NOMO-1 treated with dmso at 0.1 percent for 144 hours (cell line): ENCODE results near the gene ARID1B.

ENCODE experiments used
- DNase-seq: peaks from one replicate; lab custom pipeline; 2025; ENCODE audit not compliant: unreplicated experiment; lab: John Stamatoyannopoulos, UW

The ARID1B gene

GRCh38 chr6:156876302-156876701 is 99.1 kb downstream of the ARID1B start:
- no peak for DNase-seq

- DNase-seq, result no peak
Observed at GRCh38 chr6:156877126-156877863, 100.1 kb downstream of the ARID1B start.

GRCh38 chr6:156878681-156879080 is 101.5 kb downstream of the ARID1B start:
- DNase-seq, result no peak

- no peak for DNase-seq
Observed at GRCh38 chr6:156879186-156879585, 102.0 kb downstream of the ARID1B start.

- DNase-seq, result no peak
Observed at GRCh38 chr6:156879591-156879990, 102.4 kb downstream of the ARID1B start.

- no peak for DNase-seq
Observed at GRCh38 chr6:156880913-156881312, 103.7 kb downstream of the ARID1B start.

- no peak for DNase-seq
Observed at GRCh38 chr6:156881687-156882629, 104.8 kb downstream of the ARID1B start.

GRCh38 chr6:156883497-156884252 is 106.5 kb downstream of the ARID1B start:
- no peak for DNase-seq

GRCh38 chr6:156884306-156884705 is 107.1 kb downstream of the ARID1B start:
- no peak for DNase-seq

- DNase-seq, result no peak
Observed at GRCh38 chr6:156885562-156885961, 108.4 kb downstream of the ARID1B start.

- peak; percentile 46 for DNase-seq
Observed at GRCh38 chr6:156886409-156886808, 109.2 kb downstream of the ARID1B start.

GRCh38 chr6:156887623-156888269 is 110.6 kb downstream of the ARID1B start:
- no peak for DNase-seq

GRCh38 chr6:156889469-156889868 is 112.3 kb downstream of the ARID1B start:
- no peak for DNase-seq

GRCh38 chr6:156889986-156890385 is 112.8 kb downstream of the ARID1B start:
- DNase-seq, result no peak

GRCh38 chr6:156890627-156891314 is 113.6 kb downstream of the ARID1B start:
- no peak for DNase-seq

GRCh38 chr6:156897907-156898531 is 120.8 kb downstream of the ARID1B start:
- no peak for DNase-seq

GRCh38 chr6:156899071-156899470 is 121.9 kb downstream of the ARID1B start:
- no peak for DNase-seq

- DNase-seq, result no peak
Observed at GRCh38 chr6:156899532-156900135, 122.5 kb downstream of the ARID1B start.

GRCh38 chr6:156900292-156900691 is 123.1 kb downstream of the ARID1B start:
- DNase-seq, result no peak
